ENCODE measurements around the gene TAOK3. TPM values are rescaled to one million over a fixed set of nuclear protein-coding genes. Genes with fewer than 3 reads are reported as not detected.

TAOK3 gene
- total and polyA plus RNA-seq, 9 of the 15 experiments (the other 6 are each of a cell fraction or from before 2014, with no cell fraction given), result 24.3 to 83.5 (median 47.1) TPM

- no peak for TF ChIP-seq SRSF9 (IDR thresholded peaks at IDR 0.05; ENCODE audit: borderline replicate concordance, low read depth, low read length)
- TF ChIP-seq RBM39 (optimal IDR thresholded peaks at IDR 0.05; ENCODE audit: low read depth, low read length), result no peak
- no peak for TF ChIP-seq MXD1 (CRISPR knock-in tag; IDR thresholded peaks at IDR 0.05; ENCODE audit: borderline replicate concordance, poor library complexity, severe bottlenecking)
- TF ChIP-seq NR2F6 (CRISPR knock-in tag; IDR thresholded peaks at IDR 0.05), result no peak
- TF ChIP-seq ZBTB12 (CRISPR knock-in tag; IDR thresholded peaks at IDR 0.05), result no peak
- no peak for TF ChIP-seq LEF1 (IDR thresholded peaks at IDR 0.05)
- TF ChIP-seq ZNF696 (CRISPR knock-in tag; conservative IDR thresholded peaks at IDR 0.05), result no peak
Observed at GRCh38 chr12:118287728-118288127, 85.0 kb downstream of the TAOK3 start (continued).

- H3K4me3 ChIP-seq, result no peak overlapping the region
- no peaks in the 10 kb centered on the region for H3K9me1 ChIP-seq (ENCODE audit: control insufficient read depth, insufficient read depth, low read length)
- intact Hi-C loops (cut with micrococcal nuclease) (no loop called here), in situ Hi-C loops (cut with MboI) (no loop called here)
- no peaks in the 10 kb centered on the region for H3K9me3 ChIP-seq (replicated peaks; ENCODE audit: control insufficient read depth, insufficient read depth, low read depth, low read length)
- peaks cover 23% of the 10 kb centered on the region for H3K79me2 ChIP-seq (ENCODE audit: control insufficient read depth, insufficient read depth, low read length)
- no peak overlapping the region for H3K4me2 ChIP-seq (ENCODE audit: insufficient read depth, low read length)
- ChIA-PET POLR2A (no interaction called here), CTCF (ENCODE audit: low intra/inter-chr PET ratio) (no interaction called here)
- no peaks in the 10 kb centered on the region for H3K27me3 ChIP-seq (ENCODE audit: control insufficient read depth in 2 of 2, insufficient read depth in 2 of 2, low read length in 2 of 2)
- 93% methylated on average over 3 of the region's 3 CpGs for WGBS (ENCODE audit: insufficient coverage, low coverage, missing lambda C conversion rate)
- H3K9ac ChIP-seq (ENCODE audit: insufficient read depth in 1 of 2, low read depth in 2 of 2, low read length in 2 of 2), result no peak overlapping the region
- no peaks in the 10 kb centered on the region for H4K20me1 ChIP-seq (replicated peaks; ENCODE audit: control insufficient read depth, insufficient read depth, low read length)
- H3K36me3 ChIP-seq (ENCODE audit: control insufficient read depth, insufficient read depth, low read length), result peaks cover 13% of the 10 kb centered on the region; the same call in 1 of the 3 replicates
- BruUV-seq (replicated peaks), result no TSS peak
- ATAC-seq (no peak), FAIRE-seq (no peak), DNase-seq (ENCODE audit: extremely low read depth in 1 of 4, low spot score in 3 of 4) (no peak)
- no peak overlapping the region for H3K27ac ChIP-seq (ENCODE audit: extremely low read depth, low read depth, low read length)
- no peak overlapping the region for H2AFZ ChIP-seq (ENCODE audit: low read depth, low read length)
- H3K4me1 ChIP-seq (replicated peaks in 1 of 2; ENCODE audit: control insufficient read depth in 2 of 2, insufficient read depth in 2 of 2, low read length in 2 of 2), result peaks cover 0 to 2% of the 10 kb centered on the region in 2 experiments; a peak in 2 of 5 replicates
- TF ChIP-seq ASH1L (IDR thresholded peaks at IDR 0.05; ENCODE audit: borderline replicate concordance, low read depth, partially characterized antibody) (no peak), ZNF318 (IDR thresholded peaks at IDR 0.05; ENCODE audit: borderline replicate concordance in 1 of 2, low read depth in 1 of 2) (no peak), E2F4 (CRISPR knock-in tag; IDR thresholded peaks at IDR 0.05; ENCODE audit: low read depth) (no peak)
Observed at GRCh38 chr12:118282767-118283166, 89.9 kb downstream of the TAOK3 start.

Data from K562 (cell line).